Peyer's patch (tissue), 4 donors: Measurements from ENCODE around the gene AP5M1. TPM values are rescaled to one million over a fixed set of nuclear protein-coding genes. Genes with fewer than 3 reads are reported as not detected.
A peak's percentile ranks its signal among the peaks of the same experiment; 100 is the strongest.

Source experiments
- DNase-seq, 3 donors: peaks; one replicate each; pipeline ENCODE4 v3.0.0-alpha.2; 2017 to 2019
- H3K27ac ChIP-seq, 4 donors: fragments of 200-600 bp; sonication (generic); one replicate each; pipeline ENCODE4 v1.5.1; 2016 to 2019
- H3K27me3 ChIP-seq, 2 donors: fragments of 200-600 bp; sonication (generic); one replicate each; pipeline ENCODE4 v1.5.1; 2019
- H3K36me3 ChIP-seq, 3 donors: fragments of 200-600 bp; sonication (generic); one replicate each; pipeline ENCODE4 v1.5.1; 2016 to 2019
- H3K4me1 ChIP-seq, 4 donors: fragments of 200-600 bp; sonication (generic); one replicate each; pipeline ENCODE4 v1.5.1; 2016 to 2019
- H3K4me3 ChIP-seq, 4 donors: fragments of 200-600 bp; sonication (generic); 1 replicate in 3 of 4; 2 replicates in 1 of 4; pipeline ENCODE4 v1.5.1; 2016 to 2019; ENCODE audit warnings: mild to moderate bottlenecking in 1 of 4
- H3K9me3 ChIP-seq, 4 donors: fragments of 200-600 bp; sonication (generic); one replicate each; pipeline ENCODE4 v1.5.1; 2016 to 2019; ENCODE audit warnings: mild to moderate bottlenecking in 1 of 4
- CTCF ChIP-seq, 6 experiments: fragments of 450-650 bp in 4 of 6; fragments of 200-600 bp in 2 of 6; sonication (generic) in 1 of 6; IDR thresholded peaks; one replicate each; pipeline ENCODE4 v1.5.1; 2017 to 2019; ENCODE audit warnings: antibody characterized with exemption in 6 of 6, mild to moderate bottlenecking in 3 of 6, moderate library complexity in 1 of 6
- POLR2A ChIP-seq, 2 donors: fragments of 450-650 bp; IDR thresholded peaks; one replicate each; pipeline ENCODE4 v1.5.1; 2017; ENCODE audit warnings: antibody characterized with exemption in 2 of 2, mild to moderate bottlenecking in 2 of 2, moderate library complexity in 2 of 2
- total RNA-seq, 4 donors: library from RNA; depleted of rRNA; stranded (reverse); fragments of >200 nt; gene quantifications; one replicate each; pipeline ENCODE4 v1.1.0, GENCODE V29; 2016

The AP5M1 gene
- total RNA-seq, 4 donors from 2014 or later: 39.6 to 74.3 (median 44.1) TPM

- DNase-seq: no peak
- Histone ChIP-seq H3K36me3 (no peaks in the 10 kb centered on the region), H3K4me1 (no peaks in the 10 kb centered on the region), H3K4me3 (no peak overlapping the region), H3K27me3 (no peaks in the 10 kb centered on the region), H3K27ac (no peak overlapping the region), H3K9me3 (no peaks in the 10 kb centered on the region)
- TF ChIP-seq POLR2A (IDR thresholded peaks at IDR 0.05): no peak
- TF ChIP-seq CTCF (IDR thresholded peaks at IDR 0.05): no peak
Measured at GRCh38 chr14:57314396-57315089, 45.8 kb downstream of the AP5M1 start.

GRCh38 chr14:57317248-57317833 lies 48.6 kb downstream of the AP5M1 start:
- Histone ChIP-seq H3K36me3 (no peaks in the 10 kb centered on the region), H3K27me3 (no peaks in the 10 kb centered on the region), H3K27ac (no peak overlapping the region), H3K4me1 (no peaks in the 10 kb centered on the region), H3K4me3 (no peak overlapping the region), H3K9me3 (no peaks in the 10 kb centered on the region)
- TF ChIP-seq POLR2A (IDR thresholded peaks at IDR 0.05) (no peak), CTCF (IDR thresholded peaks at IDR 0.05) (peak; percentile 32 to 90 (median 80))
- DNase-seq: peak; percentile 54 to 90 (median 72)

GRCh38 chr14:57319636-57320192 lies 50.9 kb downstream of the AP5M1 start:
- Histone ChIP-seq H3K4me3 (no peak overlapping the region), H3K36me3 (no peaks in the 10 kb centered on the region), H3K9me3 (no peaks in the 10 kb centered on the region), H3K27ac (no peak overlapping the region), H3K27me3 (no peaks in the 10 kb centered on the region), H3K4me1 (no peaks in the 10 kb centered on the region)
- TF ChIP-seq POLR2A (IDR thresholded peaks at IDR 0.05) (no peak), CTCF (IDR thresholded peaks at IDR 0.05) (no peak)
- DNase-seq: no peak

GRCh38 chr14:57323721-57324120 lies 55.0 kb downstream of the AP5M1 start:
- Histone ChIP-seq H3K27ac (no peak overlapping the region), H3K27me3 (no peaks in the 10 kb centered on the region), H3K36me3 (no peaks in the 10 kb centered on the region), H3K9me3 (no peaks in the 10 kb centered on the region), H3K4me1 (no peaks in the 10 kb centered on the region), H3K4me3 (no peak overlapping the region)
- no peak for DNase-seq
- TF ChIP-seq CTCF (IDR thresholded peaks at IDR 0.05): no peak
- TF ChIP-seq POLR2A (IDR thresholded peaks at IDR 0.05): no peak

GRCh38 chr14:57326253-57326652 lies 57.5 kb downstream of the AP5M1 start:
- no peaks in the 10 kb centered on the region for H3K36me3 ChIP-seq
- no peaks in the 10 kb centered on the region for H3K9me3 ChIP-seq
- TF ChIP-seq POLR2A (IDR thresholded peaks at IDR 0.05): no peak
- TF ChIP-seq CTCF (IDR thresholded peaks at IDR 0.05): no peak
- no peaks in the 10 kb centered on the region for H3K27me3 ChIP-seq
- no peak overlapping the region for H3K4me3 ChIP-seq
- peak in 1 of 3 donors; percentile 22 for DNase-seq
- H3K4me1 ChIP-seq: no peaks in the 10 kb centered on the region
- H3K27ac ChIP-seq: no peak overlapping the region
